HG02981 (cell line): ENCODE measurements around the gene PTPRM.

Experiments used
- ATAC-seq: cut with Tn5 transposase; IDR thresholded peaks from one replicate; pipeline ENCODE4 v1.9.1; 2021; ENCODE audit warnings: mild to moderate bottlenecking, moderate library complexity; ENCODE audit not compliant: unreplicated experiment

The PTPRM gene

GRCh38 chr18:7885865-7886264 is 318.7 kb downstream of the PTPRM start:
- no peak for ATAC-seq

DNA sequence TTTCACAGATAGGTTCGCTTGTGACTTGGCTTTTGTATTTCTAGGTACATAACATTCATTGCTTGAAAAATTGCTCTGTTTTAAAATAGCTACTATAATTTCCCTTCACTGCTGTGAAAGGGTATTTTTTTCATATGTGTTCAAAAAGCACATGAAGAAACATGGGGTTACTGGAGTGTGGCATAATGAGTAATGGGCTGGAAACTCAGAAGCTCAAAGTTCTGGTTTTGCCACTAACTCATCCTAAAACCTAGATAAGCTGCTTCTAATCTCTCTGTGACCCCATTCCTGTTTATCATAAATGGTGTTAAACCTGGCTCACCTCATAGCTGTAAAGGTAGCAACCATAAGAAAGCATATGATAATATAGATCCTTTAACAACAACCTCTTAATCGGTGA is 319.3 kb downstream of the PTPRM start:
- ATAC-seq = no peak

GRCh38 chr18:7889515-7889914 is 322.4 kb downstream of the PTPRM start:
- ATAC-seq = no peak

- no peak for ATAC-seq
Observed at GRCh38 chr18:7890075-7890474, 323.0 kb downstream of the PTPRM start.

DNA sequence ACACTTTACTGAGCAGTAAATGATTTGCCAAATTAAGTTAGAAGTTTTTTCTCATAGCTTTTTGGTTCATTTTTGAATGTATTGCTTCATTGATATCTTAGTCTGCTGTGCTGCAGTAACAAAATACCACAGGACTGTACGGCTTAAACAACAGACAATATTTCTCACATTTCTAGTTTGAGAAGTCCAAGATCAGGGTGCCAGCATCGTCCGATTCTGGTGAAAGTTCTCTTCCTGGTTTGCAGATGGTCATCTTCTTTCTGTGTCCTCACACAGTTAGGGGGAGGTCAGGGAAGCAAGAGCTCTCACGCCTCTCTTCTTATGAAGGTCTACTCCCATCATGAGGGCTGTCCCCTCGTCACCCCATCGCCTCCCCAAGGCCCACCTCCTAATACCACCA is 325.4 kb downstream of the PTPRM start:
- no peak for ATAC-seq

GRCh38 chr18:7894592-7894991 is 327.5 kb downstream of the PTPRM start:
- ATAC-seq = no peak

GRCh38 chr18:7895346-7895745 is 328.2 kb downstream of the PTPRM start:
- ATAC-seq = no peak

GRCh38 chr18:7896161-7896560 is 329.0 kb downstream of the PTPRM start:
- ATAC-seq = no peak

DNA sequence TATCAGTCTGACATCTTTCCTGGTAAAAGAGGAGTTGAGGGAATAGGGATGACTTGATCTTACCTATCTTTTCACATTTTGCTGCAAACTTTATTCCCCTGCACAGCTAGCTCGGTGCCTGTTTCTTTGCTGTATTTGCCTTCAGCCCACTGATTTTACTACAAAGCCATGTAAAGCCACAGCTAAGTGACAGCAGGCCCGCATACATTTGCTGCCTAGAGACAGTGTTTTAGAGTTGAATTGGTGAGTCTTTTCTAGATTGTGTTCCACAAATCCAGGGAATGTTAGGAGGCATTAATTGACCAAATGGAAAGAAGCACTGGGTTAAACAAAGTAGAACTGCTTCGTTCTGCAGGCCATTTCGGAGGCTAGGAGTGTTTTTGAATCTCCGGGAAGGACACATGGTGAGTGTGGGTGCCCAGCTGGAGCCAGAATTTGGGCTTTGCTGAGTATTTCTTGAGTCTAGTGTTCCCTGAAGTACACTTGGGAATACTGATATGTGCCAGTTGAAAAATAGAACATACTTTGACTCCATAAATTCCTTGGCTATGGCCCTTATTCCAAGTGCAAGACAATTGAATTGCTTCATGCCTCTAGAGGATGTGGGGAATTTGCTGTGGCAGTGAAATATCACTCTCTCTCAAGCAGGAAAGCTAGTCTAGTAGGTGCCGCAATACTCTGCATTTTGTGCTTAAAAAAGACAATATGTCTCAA is 329.8 kb downstream of the PTPRM start:
- ATAC-seq = no peak

- no peak for ATAC-seq
Observed at GRCh38 chr18:7898181-7898580, 331.1 kb downstream of the PTPRM start.

DNA sequence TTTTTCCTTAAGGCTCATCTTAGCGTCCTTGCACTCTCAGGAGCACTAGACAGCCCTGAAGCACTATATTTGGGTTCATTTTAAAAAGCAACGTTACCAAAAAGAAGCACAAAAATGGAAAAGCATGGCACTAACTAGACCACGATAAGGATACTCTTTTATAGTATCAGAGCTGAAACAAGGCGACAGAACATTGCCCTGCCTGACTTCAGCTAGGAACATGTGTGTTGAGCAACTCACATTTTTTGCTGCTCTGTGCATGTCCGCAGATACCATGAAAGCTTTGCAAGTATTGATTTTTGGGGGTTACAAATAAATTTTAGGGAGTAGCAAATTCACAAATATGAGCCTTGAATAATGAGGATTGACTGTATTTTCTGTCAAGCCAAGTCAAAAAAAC is 332.0 kb downstream of the PTPRM start:
- ATAC-seq = no peak

GRCh38 chr18:7900091-7900490 is 333.0 kb downstream of the PTPRM start:
- ATAC-seq = no peak

- ATAC-seq = no peak
Observed at GRCh38 chr18:7901657-7902056, 334.5 kb downstream of the PTPRM start.

- no peak for ATAC-seq
Observed at GRCh38 chr18:7902399-7902839, 335.3 kb downstream of the PTPRM start.

GRCh38 chr18:7904529-7904928 is 337.4 kb downstream of the PTPRM start:
- no peak for ATAC-seq

DNA sequence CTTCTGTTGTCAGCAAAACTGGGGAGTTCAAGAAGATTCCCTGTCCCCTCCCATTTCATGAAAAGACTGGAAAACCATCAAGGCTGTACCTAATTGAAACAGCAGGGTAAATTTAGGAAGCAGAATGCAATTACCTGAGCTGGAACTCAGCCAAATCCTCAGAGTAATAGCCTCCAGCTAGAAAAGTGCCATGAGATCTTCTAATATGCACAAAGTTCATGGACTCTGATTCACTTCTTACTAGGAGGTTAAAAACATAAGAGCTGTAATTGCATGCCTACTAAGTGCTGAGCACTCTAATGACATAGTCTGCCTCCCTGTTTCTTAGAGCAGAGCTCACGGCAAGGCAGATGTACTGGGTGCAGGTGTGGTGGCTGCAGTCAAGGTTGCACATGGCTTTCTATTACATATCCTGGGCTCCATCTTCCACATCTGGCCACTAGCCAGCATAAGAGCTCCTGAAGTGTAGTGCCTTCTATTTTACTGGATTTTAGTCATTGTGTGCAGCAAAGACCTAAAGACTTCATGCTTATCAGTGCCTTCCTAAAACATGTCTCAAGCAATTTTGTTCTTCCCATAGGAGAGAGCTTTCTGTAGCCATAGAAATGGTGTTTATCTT is 341.7 kb downstream of the PTPRM start:
- ATAC-seq = no peak

DNA sequence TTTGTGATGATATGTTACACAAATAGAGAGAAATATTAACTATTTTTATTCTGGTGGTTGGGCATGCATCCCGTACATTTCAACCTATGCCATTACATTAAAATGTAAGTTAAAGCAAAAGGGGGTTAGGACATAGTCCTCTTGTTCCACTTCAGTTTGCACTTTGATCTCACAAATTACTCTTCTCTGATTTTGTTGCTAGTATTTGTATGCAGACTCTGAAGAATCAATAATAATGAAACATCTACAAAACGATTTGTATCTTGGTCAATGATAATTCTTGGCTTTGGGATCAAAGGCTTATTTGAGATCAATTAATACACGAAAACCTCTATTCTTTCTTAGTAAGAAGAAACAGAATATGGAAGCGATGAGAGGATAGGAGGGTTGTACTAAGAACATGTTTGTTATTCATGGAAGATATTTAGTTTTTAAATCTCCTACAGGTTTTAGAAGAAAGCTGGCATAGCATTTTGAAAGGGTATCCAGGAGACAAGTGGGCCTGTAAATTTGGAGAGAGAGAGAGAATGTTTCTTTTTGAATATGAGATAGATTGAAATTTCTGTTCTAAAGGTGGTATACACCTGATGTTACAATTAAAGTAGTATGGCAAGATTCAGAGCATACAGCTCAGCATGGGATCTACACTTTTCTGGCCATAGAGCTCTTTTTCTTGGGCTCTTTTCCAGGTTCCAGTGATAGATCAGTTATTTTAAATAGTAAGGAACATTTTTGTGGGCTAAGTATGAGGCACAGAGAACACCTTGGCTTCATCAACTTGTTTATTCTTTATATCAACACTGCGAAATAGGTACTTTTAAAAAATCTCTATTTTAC is 347.9 kb downstream of the PTPRM start:
- no peak for ATAC-seq

- ATAC-seq = no peak
Observed at GRCh38 chr18:7918701-7919100, 351.6 kb downstream of the PTPRM start.

DNA sequence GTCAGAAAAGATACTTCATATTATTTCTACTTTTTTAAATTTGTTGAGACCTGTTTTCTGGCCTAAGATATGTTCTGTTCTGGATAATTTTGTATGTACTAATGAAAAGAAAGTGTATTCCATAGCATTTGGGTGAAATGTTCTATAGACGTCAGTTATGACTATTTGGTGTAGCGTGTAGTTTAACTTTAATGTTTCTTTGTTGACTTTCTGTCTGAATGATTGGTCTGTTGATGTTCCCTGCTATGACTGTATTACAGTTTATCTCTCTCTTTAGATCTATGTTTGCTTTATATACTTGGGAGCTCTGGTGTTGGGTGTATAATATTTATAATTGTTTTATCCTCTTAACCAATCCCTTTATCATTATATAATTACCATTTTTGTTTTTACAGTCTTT is 352.4 kb downstream of the PTPRM start:
- no peak for ATAC-seq

- ATAC-seq = no peak
Observed at GRCh38 chr18:7921938-7922587, 354.9 kb downstream of the PTPRM start.

GRCh38 chr18:7923105-7923504 is 356.0 kb downstream of the PTPRM start:
- ATAC-seq = no peak
